ENCODE data around the gene PDXP.
A peak's percentile ranks its signal among the peaks of the same experiment; 100 is the strongest.
"Not testable (repeated sequence)": the region's sequence is repeated elsewhere in the genome, so short reads cannot be mapped to it uniquely, and the experiment has no call there.

Gene PDXP

GRCh38 chr22:37650463-37651136, 7.9 kb upstream of the PDXP start:
- no peak for DNase-seq

- DNase-seq: no peak
These were observed 3.8 kb upstream of the PDXP start for GRCh38 chr22:37654563-37655251.

GRCh38 chr22:37655252-37655563, 3.3 kb upstream of the PDXP start:
- DNase-seq: no peak

- DNase-seq: not testable (repeated sequence)
These were observed 1.9 kb upstream of the PDXP start for GRCh38 chr22:37656583-37656982.

- DNase-seq: no peak
These were observed 862 bp upstream of the PDXP start for GRCh38 chr22:37657590-37658132.

- no peak for DNase-seq
These were observed 758 bp downstream of the PDXP start for GRCh38 chr22:37659066-37659896.

- DNase-seq: no peak
These were observed 1.6 kb downstream of the PDXP start for GRCh38 chr22:37659897-37660708.

- no peak for DNase-seq
These were observed 2.2 kb downstream of the PDXP start for GRCh38 chr22:37660709-37661045.

- DNase-seq: no peak
These were observed 2.8 kb downstream of the PDXP start for GRCh38 chr22:37661160-37661924.

- no peak for DNase-seq
These were observed 3.5 kb downstream of the PDXP start for GRCh38 chr22:37662039-37662438.

GRCh38 chr22:37663521-37664140, 5.1 kb downstream of the PDXP start:
- DNase-seq: no peak

- no peak for DNase-seq
These were observed 6.0 kb downstream of the PDXP start for GRCh38 chr22:37664249-37665101.

- DNase-seq: no peak
These were observed 7.0 kb downstream of the PDXP start for GRCh38 chr22:37665487-37665886.

GRCh38 chr22:37669586-37669985, 11.1 kb downstream of the PDXP start:
- DNase-seq: no peak

- DNase-seq: peak in 1 of 4 experiments; percentile 19
These were observed 13.8 kb downstream of the PDXP start for GRCh38 chr22:37672206-37672919.

- no peak for DNase-seq
These were observed 14.5 kb downstream of the PDXP start for GRCh38 chr22:37672920-37673455.

GRCh38 chr22:37674248-37674647, 15.7 kb downstream of the PDXP start:
- no peak for DNase-seq

GRCh38 chr22:37674951-37675929, 16.7 kb downstream of the PDXP start, which contains the start of gene LGALS1:
Gene LGALS1, plus strand, starts transcription at chr22:37675636. Its CDS starts 67 bp downstream, at chr22:37675703.
- peak in 3 of 4 experiments; percentile 18 to 34 (median 21) for DNase-seq
